ENCODE measurements around the gene SHLD1.
"Not testable (repeated sequence)": the region's sequence is repeated elsewhere in the genome, so short reads cannot be mapped to it uniquely, and the experiment has no call there.

The SHLD1 gene

DNA sequence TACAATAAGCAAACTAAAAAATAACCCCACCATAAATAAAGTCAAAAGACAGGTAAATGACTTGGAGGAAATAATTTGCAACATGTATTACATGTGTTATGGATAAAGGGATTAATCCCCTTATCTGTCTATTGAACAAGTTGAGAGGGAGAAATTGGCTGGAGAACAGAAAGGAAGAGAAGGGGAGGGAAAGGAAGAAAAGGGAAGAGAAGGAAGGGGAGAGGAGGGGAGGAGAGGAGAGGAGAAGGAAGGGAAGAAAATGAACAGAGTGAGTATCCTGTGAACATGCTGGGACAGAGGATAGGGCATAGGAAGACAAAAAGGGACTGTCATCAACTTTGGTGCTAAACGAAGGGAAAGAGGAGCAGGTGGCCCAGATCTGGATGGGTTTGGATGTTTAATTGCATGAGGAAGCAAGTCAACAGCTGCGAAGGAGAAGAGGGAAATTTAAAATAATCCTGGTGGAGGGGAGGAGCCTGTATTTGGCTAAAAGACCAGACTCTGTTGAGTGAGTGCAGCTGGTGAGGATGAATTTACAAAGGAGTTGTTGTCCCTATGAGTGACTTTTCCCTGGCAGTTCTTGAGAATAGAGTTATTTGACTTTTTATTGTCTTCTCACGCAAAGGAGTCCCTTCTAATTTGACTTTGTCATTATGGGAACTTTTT, 14.2 kb upstream of the SHLD1 start:
- no peak for DNase-seq (ENCODE audit: low read depth in 1 of 2, low spot score in 1 of 2)

DNA sequence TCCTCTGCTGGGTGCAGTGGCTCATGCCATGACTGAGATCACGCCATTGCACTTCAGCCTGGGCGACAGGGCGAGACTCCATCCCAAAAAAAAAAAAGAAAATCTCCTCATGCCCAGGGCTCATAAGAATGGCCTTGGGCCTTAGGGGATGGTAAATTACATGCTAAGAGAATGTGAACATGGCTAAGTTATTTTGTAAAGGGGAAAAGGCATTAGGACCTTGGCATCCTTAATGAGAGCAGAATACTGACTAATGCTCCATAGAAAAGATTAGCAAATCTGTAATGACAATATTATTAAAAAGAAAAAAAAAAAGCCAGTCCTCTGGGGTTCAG, 12.6 kb upstream of the SHLD1 start:
- DNase-seq (ENCODE audit: low read depth in 1 of 2, low spot score in 1 of 2) = no peak

DNA sequence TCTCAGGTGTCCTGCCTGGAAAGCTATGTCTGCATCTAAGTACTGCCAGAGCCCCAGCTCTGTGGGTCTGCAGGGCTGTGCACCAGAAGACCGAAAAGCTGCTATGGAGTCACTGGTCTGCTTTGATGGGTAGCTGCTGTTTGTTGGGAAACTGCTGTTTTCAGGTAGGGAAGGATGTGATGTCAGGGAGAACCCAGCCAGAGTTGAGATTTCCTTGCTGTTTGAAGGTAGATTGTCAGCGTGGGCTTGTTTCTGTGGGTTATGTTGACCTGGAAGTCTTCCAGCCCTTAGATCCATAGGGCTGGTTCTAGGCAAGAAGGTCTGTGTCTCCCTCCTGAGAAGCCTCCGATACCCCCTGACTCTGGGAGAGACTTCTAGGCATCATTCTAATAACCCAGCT, 12.2 kb upstream of the SHLD1 start:
- DNase-seq (ENCODE audit: low read depth in 1 of 2, low spot score in 1 of 2) = no peak

DNA sequence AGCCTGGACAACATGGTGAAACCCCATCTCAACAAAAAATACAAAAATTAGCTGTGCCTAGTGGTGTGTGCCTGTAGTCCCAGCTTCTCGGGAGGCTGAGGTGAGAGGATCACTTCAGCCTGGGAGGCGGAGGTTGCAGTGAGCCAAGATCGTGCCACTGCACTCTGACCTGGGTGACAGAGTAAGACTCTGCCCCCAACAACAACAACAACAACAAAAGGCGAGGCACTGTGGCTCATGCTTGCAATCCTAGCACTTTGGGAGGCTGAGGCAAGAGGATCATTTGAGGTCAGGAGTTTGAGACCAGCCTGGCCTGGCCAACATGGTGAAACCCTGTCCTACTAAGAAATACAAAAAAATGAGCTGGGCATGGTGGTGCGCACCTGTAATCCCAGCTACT, 9.6 kb upstream of the SHLD1 start:
- DNase-seq (ENCODE audit: low read depth in 1 of 2, low spot score in 1 of 2) = not testable (repeated sequence)

DNA sequence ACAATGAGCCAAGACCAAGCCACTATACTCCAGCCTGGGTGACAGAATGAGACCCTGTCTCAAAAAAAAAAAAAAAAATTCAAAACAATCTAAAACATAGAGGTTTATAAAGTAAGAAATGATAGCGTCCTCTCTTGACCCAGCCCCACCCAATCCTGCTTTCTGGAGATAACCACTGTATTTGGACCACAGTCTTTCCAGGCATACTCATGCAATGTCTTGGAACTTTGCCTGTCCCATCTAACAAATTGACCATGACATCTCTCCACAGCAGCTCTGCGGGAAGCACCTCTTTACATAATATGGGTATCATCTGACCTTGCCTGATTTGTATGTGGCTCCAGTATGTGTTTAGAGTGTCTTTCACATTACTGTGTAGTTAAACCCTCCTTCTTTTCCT, 9.1 kb upstream of the SHLD1 start:
- no peak for DNase-seq (ENCODE audit: low read depth in 1 of 2, low spot score in 1 of 2)

DNA sequence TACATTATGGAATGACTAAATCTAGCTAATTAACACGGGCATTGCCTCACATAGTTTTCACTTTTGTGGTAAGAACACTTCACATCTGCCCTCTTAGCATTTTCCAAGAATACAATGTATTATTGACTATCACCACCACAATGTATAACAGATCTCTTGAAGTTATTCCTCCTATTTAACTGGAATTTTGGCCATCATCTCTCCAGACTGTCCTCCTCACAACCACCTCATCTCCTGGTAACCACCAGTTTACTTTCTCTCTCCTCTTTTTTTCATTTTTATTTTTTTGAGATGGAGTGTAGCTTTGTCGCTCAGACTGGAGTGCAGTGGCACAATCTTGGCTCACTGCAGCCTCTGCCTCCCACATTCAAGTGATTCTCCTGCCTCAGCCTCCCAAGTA, 8.2 kb upstream of the SHLD1 start:
- DNase-seq (ENCODE audit: low read depth in 1 of 2, low spot score in 1 of 2) = no peak

DNA sequence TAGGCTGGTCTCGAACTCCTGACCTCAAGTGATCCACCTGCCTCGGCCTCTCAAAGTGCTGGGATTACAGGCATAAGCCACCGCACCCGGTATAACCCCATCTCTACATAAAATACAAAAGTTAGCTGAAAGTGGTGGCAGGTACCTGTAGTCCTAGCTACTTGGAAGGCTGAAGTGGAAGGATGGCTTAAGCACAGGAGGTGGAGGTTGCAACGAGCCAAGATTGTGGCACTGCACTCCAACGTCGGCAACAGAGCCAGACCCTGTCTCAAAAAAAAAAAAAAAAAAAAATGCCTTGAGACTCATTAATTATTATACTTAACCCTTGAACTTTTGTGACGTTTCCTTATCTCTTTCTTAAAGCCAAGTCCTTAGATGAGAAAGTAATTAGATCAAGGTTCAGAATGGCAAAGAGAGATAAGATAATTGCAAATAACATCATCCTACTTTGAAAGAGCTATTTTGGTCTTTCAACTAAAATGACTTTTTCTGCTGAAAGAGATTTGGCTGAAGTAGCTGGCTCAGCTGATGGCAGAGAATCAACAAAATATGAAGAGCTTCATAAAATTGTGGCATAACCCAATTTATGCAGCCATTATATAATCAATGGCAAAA, 4.7 kb upstream of the SHLD1 start:
- no peak for DNase-seq (ENCODE audit: low read depth in 1 of 2, low spot score in 1 of 2)

DNA sequence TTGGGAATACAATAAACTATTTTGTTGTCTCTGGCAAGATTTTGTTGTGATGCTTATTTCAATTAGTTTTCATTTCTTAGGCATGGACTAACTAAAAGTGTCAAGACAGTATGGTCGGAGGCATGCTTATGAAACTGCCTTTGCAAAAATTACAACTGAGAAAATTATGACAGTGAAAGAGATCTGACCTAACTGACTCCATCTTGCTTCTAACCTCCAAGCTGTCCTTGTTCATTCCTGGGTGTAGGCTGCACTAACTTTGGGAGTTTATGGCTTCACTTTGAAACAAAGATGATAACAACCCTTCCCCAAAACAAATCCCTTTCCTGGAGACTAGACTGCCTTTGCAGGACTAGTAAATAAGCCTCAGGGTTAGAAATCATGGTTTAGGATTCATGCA, 4.1 kb upstream of the SHLD1 start:
- no peak for DNase-seq (ENCODE audit: low read depth in 1 of 2, low spot score in 1 of 2)

DNA sequence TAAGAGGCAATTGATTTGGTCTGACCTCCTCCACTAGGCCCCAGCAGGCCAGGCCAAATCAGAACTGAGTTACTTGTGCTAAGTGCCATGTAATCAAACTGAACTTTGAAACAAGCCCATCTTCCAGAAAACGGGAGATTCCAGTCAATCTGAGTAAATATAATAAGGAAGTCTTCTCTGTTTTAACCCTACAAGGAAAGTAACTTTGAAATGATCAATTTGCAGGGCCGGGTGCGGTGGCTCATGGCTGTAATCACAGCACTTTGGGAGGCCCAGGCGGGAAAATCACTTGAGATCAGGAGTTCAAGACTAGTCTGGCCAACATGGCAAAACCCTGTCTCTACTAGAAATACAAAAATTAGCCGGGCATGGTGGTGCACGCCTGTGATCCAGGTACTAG, 2.0 kb upstream of the SHLD1 start:
- DNase-seq (ENCODE audit: low read depth in 1 of 2, low spot score in 1 of 2) = no peak

DNA sequence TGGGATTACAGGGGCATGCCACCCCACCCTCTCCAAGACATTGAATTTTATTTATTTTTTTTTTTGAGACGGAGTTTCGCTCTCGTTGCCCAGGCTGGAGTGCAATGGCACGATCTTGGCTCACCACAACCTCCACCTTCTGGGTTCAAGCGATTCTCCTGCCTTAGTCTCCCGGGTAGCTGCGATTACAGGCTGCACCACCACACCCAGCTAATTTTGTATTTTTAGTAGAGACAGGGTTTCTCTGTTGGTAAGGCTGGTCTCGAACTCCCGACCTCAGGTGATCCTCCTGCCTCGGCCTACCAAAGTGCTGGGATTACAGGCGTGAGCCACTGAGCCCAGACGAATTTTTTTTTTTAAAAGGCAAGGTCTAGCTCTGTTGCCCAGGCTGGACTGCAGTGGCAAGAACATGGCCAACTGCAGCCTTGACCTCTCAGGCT, 669 bp upstream of the SHLD1 start:
- not testable (repeated sequence) for DNase-seq (ENCODE audit: low read depth in 1 of 2, low spot score in 1 of 2)

DNA sequence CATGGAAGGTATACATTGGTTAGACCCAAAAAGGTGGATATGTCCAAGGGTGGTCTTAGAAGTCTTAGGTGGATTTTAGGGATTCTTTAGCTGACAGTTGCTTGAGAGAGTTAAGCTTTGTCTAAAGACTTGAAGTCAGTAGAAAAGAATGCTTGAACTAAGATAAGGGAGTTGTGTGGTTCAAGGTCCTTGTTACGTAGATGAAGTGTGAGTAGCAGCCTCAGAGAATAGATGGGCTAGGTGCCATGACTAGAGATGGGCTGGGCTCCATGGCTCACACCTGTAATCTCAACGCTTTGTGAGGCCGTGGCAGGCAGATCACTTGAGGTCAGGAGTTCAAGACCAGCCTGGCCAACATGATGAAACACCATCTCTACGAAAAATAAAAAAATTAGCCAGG, 1.7 kb downstream of the SHLD1 start:
- DNase-seq (ENCODE audit: low read depth in 1 of 2, low spot score in 1 of 2) = no peak

DNA sequence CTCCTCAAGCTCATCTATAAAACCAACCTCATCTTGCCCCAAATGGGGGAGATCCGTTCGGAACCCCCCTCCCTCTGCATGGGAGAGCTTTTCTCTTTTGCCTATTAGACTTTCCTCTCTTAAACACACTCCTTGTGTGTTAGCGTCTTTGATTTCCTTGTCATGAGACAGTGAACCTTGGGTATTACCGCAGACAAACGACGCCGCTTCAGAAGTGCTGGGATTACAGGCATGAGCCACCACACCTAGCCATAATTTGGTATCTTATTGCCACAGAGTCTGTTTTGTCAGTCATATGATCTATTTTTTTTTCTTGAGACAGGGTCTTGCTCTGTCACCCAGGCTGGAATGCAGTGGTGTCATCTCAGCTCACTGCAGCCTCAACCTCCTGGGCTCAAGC, 3.6 kb downstream of the SHLD1 start:
- DNase-seq (ENCODE audit: low read depth in 1 of 2, low spot score in 1 of 2) = no peak

DNA sequence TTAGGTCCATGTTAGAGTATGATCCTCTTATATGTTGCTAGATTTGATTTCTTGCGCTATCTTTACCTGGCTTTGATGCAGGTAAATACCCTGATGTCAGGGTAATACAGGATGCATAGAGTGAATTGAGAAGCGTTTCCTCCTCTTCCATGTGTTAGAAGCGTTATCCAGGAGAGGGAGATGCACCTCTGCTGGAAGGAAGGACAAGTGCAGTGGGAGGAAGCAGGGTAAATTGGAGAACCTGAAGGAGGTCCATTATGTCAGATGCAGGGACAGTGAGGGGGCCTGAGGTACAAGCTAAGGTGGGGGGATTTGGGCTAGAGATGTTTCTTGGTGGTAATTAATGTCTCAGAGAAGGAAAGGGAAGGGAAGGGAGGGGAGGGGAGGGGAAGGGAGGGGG, 7.7 kb downstream of the SHLD1 start:
- DNase-seq (ENCODE audit: low read depth in 1 of 2, low spot score in 1 of 2) = no peak

DNA sequence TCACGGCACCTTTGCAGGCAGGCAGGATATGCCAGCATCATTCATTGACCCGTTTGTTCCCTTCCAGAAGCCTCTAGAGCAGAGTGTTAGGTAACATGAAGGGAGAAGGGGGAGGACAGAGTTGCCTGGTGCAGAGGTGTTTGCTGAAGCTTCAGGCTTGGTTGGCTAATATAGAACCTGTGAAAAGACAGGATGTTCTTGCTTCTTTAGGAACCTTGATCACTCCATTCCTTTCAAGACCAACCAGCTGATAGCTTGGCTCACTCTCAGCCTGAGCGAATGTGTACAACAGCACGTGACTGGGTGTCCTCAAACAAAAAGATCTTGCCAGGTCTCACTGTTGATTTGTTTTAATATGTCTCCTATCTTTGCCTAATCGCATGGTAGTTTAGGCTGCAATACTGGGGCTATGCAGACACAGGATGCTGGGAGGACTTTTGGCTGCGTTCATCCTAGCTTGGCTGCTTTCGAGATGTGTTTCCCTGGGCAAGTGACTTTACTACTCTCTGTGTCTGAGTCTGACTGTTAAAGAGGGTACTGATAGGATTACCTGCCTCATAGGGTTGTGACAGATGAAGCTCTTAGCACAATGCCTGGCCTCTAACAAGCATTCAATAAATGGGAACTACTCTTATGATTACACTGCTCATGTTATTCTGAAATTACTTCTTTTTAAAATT, 16.0 kb downstream of the SHLD1 start:
- no peak for DNase-seq (ENCODE audit: low read depth in 1 of 2, low spot score in 1 of 2)

DNA sequence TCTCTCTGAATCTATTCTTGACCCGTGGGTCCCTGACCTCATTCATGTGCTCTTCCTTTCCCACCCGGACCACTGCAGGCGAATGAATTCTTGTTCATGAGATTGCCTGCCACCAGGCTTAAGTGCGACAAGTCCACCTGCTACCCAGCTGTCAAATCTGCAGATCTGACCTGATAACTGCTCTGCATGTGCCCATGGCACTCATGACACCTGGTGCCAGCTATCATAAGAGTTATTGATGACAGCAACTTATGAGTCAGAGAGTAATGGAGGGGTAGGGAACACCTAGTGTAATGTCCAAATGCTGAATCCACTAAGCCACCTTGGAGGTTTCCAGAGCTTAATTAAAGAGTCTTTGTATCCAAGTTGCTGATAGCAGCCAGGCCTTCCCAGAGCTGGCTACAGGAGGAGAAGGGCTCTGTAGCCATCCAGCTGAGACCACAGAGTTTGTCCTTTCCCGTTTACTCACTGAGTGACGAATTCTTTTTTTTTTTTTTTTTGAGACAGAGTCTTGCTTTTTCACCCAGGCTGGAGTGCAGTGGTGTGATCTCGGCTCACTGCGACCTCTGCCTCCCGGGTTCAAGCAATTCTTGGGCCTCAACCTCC, 17.4 kb downstream of the SHLD1 start:
- DNase-seq (ENCODE audit: low read depth in 1 of 2, low spot score in 1 of 2) = no peak

DNA sequence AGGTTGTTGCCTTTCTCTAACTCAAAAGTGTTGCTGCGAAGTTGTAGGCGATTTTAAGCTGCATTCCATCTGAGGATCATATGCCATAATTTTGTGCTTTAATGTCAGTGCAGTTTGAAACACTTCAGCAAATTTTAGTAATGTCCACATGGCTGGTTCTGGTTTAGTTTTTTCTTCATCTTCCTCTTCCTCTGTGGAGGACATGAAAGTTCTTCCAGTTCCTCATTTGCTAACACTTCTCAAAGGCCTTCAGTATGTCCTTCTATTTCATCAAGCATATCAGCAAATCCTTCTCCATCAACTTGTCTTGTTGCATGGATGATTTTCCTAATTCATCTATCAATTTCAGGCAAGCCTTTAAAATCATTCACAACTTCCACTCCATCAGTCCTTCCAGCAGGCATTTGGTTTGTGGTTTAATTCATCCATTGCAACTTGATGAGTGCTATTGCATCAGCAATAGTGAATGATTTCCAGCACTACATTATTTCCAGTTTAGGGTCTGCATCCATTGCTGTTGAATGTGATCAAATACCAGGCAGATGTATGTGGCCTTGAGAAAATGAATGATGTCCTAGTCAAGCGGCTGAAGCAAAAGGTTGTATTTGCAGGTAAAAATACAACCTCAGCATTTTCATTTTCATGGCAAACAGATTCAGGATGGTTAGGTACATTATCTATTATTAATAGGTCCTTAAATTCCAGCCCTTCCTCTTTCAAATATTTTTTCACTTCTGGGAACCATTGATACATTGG, 20.2 kb downstream of the SHLD1 start:
- no peak for DNase-seq (ENCODE audit: low read depth in 1 of 2, low spot score in 1 of 2)

DNA sequence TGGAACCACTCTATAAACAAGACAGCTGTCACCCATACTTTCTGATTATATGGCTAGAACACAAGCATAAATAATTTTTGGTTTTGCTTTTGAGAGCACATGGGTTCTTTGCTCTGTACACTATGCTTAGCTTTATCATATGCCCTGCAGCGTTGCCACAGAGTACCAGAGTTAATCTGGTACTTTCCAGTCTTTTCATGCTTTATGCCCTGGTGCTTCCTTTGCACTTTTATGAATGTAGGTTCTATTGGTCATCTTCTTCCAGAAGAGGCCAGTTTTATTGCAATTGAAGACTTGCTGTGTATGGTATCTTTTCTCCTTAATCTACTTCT, 20.8 kb downstream of the SHLD1 start:
- no peak for DNase-seq (ENCODE audit: low read depth in 1 of 2, low spot score in 1 of 2)

DNA sequence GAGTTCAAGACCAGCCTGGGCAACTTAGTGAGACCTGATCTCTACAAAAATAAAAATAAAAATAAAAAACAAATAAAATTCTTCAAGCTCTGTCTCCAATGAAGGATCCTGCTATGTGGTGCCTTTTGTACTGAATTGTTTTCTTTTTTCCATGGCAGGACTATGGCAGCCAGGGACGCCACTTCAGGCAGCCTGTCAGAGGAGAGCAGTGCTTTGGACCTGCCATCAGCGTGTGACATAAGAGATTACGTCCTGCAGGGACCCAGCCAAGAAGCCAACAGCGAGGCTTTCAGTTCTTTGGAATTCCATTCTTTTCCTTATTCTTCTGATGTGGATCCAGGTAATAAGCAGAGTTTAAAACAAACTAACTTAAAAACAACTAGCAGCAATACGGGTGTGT, 22.5 kb downstream of the SHLD1 start:
- no peak for DNase-seq (ENCODE audit: low read depth in 1 of 2, low spot score in 1 of 2)

DNA sequence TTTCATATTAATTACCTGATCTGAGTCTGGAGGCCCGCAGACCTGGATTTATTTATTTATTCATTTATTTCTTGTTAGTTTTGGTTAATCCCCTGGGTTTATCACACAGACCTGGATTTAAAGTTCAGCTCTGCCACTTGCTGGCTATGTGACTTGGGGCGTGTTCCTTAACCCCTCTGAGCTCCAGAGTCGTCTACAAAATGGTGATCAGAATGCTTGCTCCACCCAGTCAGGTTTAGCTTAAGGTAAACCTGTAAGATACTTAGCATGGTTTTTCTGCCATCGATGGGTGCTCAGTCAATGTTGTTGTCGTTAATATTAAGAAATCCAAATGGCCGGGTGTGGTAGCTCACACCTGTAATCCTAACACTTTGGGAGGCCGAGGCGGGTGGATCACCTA, 23.4 kb downstream of the SHLD1 start:
- DNase-seq (ENCODE audit: low read depth in 1 of 2, low spot score in 1 of 2) = no peak

DNA sequence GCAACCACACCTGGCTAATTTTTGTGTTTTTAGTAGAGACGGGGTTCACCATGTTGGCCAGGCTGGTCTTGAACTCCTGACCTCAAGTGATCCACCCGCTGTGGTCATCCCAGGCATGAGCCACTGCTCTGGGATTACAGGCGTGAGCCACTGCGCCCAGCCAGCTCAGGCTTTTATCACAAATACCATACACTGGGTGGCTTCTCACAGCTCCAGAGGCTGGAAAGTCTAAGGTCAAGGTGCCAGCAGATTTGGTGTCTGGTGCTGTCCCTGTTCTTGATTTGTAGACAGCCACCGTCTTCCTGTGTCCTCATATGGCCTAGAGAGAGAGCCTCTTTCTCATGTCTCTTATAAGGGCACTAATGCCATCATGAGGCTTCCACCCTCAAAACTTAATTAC, 25.9 kb downstream of the SHLD1 start:
- no peak for DNase-seq (ENCODE audit: low read depth in 1 of 2, low spot score in 1 of 2)

DNA sequence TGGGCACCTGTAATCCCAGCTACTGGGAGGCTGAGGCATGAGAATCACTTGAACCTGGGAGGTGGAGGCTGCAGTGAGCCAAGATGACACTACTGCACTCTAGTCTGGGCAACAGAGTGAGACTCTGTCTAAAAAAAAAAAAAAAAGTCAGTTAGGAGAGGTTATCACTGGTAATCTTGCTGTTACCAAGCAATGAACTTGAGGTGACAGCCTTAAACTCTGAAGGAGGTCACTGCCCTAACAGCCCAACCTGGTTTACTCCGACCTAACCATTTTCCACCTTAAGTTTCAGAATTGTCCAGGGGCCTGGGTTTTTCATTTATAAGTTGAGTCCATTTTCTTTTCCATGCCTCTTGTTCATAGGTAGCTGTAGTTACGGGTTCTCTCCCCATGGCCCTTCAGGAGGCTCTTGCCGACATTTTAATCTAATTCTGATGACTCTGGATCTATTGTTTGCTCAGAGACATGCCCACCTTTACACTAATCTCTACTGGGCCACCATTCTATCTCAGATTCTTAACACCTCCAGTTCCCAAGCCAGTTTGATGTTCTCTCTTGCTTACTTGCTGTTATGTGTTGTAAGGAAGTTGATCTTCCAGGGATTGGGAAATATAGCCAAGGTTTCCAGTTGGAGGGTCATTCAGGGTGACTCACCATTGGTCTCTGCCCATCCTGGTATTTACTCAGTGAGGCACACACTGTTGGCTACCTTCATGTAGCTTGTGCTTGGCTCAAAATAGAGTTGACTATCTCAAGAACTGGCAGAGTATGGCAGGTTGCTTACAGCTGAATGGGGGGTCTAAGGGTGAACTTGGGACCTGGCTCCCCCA, 29.1 kb downstream of the SHLD1 start:
- DNase-seq (ENCODE audit: low read depth in 1 of 2, low spot score in 1 of 2) = no peak
